HG03565 (cell line): Measurements from ENCODE around the gene SEPTIN6.

Experiments
- ATAC-seq: cut with Tn5 transposase; IDR thresholded peaks from one replicate; pipeline ENCODE4 v1.9.1; 2021; ENCODE audit warnings: mild to moderate bottlenecking, moderate library complexity; ENCODE audit not compliant: unreplicated experiment

The SEPTIN6 gene

DNA sequence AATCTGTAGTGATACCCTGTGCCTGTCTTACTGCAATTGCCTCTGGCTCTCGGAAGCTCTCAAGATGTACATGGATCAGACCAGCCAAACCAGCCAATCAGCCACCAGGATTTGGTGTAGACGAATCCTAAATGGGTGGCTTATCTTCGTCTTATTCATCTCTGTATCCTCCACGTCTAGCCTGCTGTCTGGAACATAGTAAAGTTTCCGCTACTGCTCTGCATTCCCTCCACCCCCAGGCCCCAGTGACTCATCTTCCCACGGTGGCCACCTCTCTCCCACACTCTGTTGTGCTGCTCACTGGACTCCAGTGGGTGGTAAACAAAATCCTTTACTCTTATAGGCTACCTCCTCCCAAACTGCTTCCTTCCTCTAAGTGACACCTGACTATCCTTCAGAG, 37.8 kb downstream of the SEPTIN6 start:
- ATAC-seq, result no peak

DNA sequence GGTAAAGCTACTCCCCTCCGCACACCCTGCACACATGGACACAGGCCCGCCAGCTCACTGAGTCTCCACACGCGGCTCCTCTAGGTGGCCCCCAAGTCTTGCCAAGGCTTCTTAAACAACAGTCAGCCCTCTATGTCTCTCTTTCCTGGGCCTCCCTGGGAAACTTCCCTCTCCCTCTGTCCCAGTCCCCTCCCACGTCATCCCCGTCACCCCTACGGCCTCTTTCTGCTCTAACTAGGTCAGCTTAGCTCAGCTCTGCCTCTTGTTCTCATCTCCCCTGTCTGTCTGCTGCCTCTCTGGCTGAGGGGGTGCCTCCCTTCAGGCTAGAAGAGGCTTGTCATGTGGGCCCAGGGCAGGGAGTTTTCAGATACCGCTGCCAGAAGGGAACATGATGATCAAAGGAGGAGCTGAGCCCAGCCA, 38.8 kb downstream of the SEPTIN6 start:
- no peak for ATAC-seq

DNA sequence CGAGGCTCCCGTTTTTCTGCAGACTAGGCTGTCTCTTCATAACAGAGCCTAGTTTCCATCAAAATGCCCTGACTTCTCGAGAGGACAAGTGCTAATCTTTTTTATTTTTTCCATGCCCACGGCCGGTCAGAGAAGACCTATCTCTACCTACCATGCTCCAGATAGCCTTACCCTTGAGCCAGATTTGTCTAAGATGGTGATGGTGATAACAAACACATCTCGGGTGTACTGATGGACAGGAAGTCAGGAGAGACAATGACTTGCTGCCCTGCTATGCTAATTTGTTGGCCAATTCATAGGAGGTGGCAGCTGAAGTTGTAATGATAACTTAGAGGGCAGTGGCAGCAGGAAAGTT, 44.6 kb downstream of the SEPTIN6 start:
- ATAC-seq, result no peak

DNA sequence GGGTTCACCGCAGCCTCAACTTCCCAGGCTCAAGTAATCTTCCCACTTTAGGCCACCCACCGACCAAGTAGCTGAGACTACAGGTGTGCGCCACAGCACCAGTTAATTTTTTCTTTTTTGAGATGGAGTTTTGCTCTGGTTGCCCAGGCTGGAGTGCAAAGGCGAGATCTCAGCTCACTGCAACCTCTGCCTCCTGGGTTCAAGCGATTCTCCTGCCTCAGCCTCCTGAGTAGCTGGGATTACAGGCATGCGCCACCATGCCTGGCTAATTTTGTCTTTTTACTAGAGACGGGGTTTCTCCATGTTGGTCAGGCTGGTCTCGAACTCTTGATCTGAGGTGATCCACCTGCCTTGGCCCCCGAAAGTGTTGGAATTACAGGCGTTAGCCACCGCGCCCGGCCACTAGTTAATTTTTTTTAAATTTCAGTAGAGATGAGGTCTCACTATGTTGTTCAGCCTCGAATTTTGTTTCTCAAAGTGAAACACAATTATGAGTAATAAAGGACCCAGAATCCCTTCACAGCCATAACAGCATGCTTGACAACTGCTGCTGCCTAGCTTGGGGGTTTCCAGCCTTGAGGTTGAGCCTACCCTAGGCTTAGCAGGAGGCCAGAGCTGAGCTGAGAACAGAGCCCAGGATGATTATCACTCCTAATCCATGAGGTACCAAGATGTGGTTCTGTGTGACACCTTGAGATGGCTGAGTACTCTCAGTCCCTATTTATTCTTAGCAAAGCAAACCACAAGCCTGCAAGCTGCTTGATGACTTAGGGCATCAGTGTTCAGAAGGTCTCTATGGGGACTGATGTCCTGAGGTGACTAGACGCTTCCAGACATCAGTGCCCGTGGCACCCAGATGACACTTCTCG, 45.2 kb downstream of the SEPTIN6 start:
- peak; percentile 91 for ATAC-seq

DNA sequence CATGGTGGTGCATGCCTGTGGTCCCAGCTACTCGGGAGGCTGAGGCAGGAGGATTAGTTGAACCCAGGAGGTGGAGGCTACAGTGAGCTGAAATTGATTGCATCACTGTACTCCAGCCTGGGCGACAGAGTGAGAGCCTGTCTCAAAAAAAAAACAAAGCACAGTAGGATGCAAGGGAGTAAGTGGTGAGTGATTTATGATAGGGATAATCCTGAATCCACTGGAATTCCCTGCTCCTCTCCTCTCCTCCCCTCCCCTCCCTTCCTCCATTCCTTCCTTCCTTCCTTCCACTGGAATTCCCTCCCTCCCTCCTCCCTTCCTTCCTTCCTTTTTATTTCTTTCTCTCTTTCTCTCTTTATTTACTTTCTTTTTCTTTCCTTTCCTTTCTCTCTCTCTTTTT, 45.9 kb downstream of the SEPTIN6 start:
- no peak for ATAC-seq

DNA sequence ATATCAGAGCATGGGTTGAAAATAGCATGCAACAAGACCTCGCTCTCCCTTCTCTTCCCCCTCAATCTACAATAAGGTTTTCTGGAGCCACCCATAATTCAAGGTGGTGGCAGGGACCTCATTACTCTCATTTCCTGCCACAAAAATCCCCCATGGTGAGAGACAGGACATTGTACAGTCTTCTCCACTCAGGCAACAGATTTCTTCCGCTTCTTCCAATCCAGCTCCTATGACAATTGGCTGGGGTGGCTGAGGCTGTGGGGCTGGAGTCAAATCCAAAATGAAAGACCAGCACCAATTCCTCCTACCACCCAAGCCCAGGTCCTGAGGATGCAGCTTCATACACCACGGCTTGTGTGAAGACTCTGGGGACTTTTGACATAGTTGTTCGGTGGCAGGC, 46.5 kb downstream of the SEPTIN6 start:
- no peak for ATAC-seq

DNA sequence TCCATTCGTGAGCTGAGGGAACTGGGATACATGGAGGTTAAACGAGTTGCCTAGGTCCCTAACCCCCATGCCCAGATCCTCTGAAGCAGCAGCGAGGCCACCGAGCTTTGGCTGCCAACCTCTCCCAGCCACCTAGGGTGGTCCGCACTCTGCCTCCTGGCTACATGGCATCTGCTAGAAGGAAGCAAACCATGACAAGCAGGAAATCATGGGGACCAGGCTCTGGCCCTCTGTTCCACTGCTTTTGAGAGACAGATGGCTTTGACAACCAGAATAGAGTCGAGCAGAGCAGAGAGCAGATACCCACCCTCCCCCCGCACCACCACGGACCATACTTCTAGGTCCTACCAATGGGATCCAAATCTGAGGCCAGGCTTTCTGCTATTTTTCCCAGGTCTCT, 49.3 kb downstream of the SEPTIN6 start:
- no peak for ATAC-seq
